ENCODE results near the gene MOCS1.

DNA sequence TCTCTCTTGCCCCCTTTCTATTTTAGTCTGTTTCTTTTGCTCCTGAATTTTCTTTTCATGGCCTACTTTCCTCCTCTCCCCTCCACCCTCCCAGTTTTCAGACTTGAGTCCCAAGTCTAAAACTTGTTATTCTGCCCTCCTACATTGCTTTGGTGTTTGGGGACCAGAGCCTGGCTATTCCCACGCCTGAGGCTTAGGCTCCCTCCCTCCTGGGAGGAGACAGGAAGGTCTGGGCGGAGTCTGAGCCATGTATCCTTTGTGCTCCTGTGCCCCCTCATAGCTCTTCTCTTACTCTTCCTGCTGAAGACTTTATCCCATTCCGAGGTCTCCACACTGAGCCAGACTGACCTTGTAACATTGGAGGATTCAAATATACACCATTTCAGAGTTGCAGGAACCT lies 72.6 kb downstream of the MOCS1 start:
- TF ChIP-seq, protein P1, sequence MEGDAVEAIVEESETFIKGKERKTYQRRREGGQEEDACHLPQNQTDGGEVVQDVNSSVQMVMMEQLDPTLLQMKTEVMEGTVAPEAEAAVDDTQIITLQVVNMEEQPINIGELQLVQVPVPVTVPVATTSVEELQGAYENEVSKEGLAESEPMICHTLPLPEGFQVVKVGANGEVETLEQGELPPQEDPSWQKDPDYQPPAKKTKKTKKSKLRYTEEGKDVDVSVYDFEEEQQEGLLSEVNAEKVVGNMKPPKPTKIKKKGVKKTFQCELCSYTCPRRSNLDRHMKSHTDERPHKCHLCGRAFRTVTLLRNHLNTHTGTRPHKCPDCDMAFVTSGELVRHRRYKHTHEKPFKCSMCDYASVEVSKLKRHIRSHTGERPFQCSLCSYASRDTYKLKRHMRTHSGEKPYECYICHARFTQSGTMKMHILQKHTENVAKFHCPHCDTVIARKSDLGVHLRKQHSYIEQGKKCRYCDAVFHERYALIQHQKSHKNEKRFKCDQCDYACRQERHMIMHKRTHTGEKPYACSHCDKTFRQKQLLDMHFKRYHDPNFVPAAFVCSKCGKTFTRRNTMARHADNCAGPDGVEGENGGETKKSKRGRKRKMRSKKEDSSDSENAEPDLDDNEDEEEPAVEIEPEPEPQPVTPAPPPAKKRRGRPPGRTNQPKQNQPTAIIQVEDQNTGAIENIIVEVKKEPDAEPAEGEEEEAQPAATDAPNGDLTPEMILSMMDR (tag by site-specific recombination; IDR thresholded peaks at IDR 0.05) = no peak
- TF ChIP-seq ZSCAN23 (tag by site-specific recombination; IDR thresholded peaks at IDR 0.05) = no peak
- TF ChIP-seq KLF9 (tag by site-specific recombination; IDR thresholded peaks at IDR 0.05; ENCODE audit: low read depth) = no peak
- no peak for TF ChIP-seq TCF7L2 (IDR thresholded peaks at IDR 0.05; ENCODE audit: borderline replicate concordance, low read depth, low read length)
- no peak for TF ChIP-seq ZBTB21 (tag by site-specific recombination; IDR thresholded peaks at IDR 0.05)
- TF ChIP-seq, protein P2, sequence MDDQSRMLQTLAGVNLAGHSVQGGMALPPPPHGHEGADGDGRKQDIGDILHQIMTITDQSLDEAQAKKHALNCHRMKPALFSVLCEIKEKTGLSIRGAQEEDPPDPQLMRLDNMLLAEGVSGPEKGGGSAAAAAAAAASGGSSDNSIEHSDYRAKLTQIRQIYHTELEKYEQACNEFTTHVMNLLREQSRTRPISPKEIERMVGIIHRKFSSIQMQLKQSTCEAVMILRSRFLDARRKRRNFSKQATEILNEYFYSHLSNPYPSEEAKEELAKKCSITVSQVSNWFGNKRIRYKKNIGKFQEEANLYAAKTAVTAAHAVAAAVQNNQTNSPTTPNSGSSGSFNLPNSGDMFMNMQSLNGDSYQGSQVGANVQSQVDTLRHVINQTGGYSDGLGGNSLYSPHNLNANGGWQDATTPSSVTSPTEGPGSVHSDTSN (CRISPR knock-in tag; IDR thresholded peaks at IDR 0.05) = no peak
